Bronchial epithelial cell (primary cell): ENCODE data around the gene GPI. TPM values are rescaled to one million over a fixed set of nuclear protein-coding genes. Genes with fewer than 3 reads are reported as not detected.

Experiments
- DNase-seq: peaks from one replicate; pipeline ENCODE4 v3.0.0-alpha.2; 2010; ENCODE audit warnings: low read depth
- FAIRE-seq: peaks from 2 replicates; lab custom pipeline; 2011; peaks lifted over from hg19 to GRCh38; lab: Jason Lieb, UNC
- H3K27me3 ChIP-seq: 2 replicates; pipeline ENCODE4 v1.5.1; 2011; ENCODE audit warnings: low read length; ENCODE audit not compliant: control insufficient read depth, insufficient read depth
- H3K36me3 ChIP-seq: 2 replicates; pipeline ENCODE4 v1.5.1; 2011; ENCODE audit warnings: low read length; ENCODE audit not compliant: control insufficient read depth, insufficient read depth
- H3K4me3 ChIP-seq: 2 replicates; pipeline ENCODE4 v1.5.1; 2011; ENCODE audit warnings: mild to moderate bottlenecking, low read depth, low read length, control low read depth
- total RNA-seq: library from RNA; depleted of rRNA; stranded (reverse); fragments of >200 nt; gene quantifications from 2 replicates; pipeline ENCODE4 v1.2.1, GENCODE V29; 2014
- TF ChIP-seq, protein P1 (sequence below): IDR thresholded peaks from 2 replicates; pipeline ENCODE4 v1.5.1; 2011; ENCODE audit warnings: mild to moderate bottlenecking, moderate library complexity, low read length, control low read depth, inconsistent platforms; ENCODE audit not compliant: insufficient read depth, severe bottlenecking

Gene GPI
- total RNA-seq, 1 donor from 2014 or later, result 130 TPM

DNA sequence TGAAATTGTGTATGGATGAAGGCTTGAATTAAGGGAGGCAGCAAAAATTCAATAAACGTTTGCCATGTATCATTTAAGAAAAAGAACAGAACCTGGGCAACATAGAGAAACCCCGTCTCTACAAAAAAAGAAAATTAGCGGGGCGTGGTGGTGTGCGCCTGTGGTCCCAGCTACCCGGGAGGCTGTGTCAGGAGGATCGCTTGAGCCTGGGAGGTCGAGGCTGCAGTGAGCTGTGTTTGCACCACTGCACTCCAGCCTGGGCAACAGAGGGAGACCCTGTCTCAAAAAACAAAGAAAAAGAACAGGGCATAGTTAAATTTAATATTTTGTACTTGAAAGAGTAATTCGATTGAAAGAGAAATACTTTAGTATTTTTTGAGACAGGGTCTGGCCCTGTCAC lies 64.6 kb downstream of the GPI start:
- DNase-seq, result no peak
- FAIRE-seq, result no peak
- peaks cover 3% of the 10 kb centered on the region for H3K36me3 ChIP-seq
- no peaks in the 10 kb centered on the region for H3K27me3 ChIP-seq
- TF ChIP-seq, protein P1, sequence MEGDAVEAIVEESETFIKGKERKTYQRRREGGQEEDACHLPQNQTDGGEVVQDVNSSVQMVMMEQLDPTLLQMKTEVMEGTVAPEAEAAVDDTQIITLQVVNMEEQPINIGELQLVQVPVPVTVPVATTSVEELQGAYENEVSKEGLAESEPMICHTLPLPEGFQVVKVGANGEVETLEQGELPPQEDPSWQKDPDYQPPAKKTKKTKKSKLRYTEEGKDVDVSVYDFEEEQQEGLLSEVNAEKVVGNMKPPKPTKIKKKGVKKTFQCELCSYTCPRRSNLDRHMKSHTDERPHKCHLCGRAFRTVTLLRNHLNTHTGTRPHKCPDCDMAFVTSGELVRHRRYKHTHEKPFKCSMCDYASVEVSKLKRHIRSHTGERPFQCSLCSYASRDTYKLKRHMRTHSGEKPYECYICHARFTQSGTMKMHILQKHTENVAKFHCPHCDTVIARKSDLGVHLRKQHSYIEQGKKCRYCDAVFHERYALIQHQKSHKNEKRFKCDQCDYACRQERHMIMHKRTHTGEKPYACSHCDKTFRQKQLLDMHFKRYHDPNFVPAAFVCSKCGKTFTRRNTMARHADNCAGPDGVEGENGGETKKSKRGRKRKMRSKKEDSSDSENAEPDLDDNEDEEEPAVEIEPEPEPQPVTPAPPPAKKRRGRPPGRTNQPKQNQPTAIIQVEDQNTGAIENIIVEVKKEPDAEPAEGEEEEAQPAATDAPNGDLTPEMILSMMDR, result no peak
- peak overlapping the region; percentile 95 for H3K4me3 ChIP-seq

DNA sequence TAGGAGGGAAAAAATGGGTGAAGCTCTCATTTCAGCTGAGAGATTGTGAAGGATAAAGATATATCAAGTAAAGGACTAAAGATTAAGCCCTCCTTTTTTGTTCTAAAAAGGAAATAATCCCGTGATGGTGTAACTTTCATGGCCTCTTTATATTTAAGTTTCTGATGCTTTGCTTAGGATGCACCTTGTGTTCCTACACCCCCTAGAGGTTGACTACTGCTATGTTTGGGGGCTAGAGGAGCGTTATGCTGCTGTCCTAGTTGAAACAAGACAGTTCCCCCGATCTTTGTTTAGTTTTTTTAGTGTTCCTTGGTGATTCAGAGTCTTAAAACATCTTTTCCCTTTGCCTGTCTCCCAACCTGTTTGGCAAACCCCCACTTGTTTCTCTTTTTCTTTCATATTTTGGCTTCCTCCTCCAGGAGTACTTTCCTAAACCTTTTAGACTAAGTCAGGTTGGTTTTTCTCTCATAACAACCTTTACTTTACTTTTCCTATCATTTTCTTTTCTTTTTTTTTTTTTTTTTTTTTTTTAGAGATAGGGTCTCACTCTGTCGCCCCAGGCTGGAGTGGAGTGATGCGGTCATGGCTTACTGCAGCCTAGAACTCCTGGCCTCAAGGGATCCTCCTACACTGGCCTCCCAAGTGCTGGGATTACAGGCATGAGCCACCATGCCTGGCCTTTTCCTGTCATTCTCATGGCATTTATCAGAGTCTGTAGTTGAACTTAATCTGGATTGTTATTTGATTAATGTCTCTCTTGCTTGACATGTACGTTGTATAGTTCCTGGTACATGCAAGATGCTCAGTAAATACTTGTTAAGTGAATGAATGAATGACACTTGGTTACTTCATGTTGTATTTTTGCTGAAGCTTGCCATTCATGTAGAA lies 66.0 kb downstream of the GPI start:
- FAIRE-seq (no peak), DNase-seq (peak; percentile 60)
- TF ChIP-seq, protein P1, result peak; percentile 64
- Histone ChIP-seq H3K36me3 (peaks cover 8% of the 10 kb centered on the region), H3K27me3 (no peaks in the 10 kb centered on the region), H3K4me3 (no peak overlapping the region)

DNA sequence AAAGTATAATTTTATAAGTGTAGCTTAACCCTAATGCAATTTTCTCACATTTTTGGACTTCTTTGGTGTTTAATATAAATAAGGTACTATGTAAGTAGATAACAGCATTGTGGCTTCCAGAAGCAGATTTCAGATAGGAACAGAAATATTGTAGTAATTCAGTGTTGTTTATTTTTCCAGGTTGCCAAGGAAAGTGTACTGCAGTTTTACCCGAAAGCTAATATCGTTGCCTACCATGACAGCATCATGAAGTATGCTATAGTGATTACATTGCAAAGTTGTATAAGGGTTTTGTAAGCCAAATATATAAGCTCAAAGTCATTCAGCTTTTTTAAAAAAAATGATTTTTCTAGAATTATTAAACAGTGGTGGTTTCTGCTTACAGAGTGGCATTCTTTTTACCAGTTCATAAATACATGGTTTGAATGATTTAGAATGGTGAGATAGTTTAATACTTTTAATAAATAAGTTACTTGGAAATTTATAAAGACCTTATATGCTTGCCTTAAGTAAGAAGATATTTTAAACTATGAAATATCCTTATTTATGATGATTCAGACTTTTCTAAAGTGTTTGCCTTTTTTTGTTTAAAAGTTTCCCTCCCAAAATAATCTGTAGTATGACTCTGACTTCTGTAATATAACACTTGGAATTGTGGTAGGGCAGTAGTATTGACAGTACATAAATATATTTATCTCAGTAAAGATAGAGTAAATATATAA lies 66.8 kb downstream of the GPI start:
- no peaks in the 10 kb centered on the region for H3K27me3 ChIP-seq
- no peak overlapping the region for H3K4me3 ChIP-seq
- H3K36me3 ChIP-seq, result peaks cover 8% of the 10 kb centered on the region
- TF ChIP-seq, protein P1, result no peak
- no peak for DNase-seq
- FAIRE-seq, result no peak

DNA sequence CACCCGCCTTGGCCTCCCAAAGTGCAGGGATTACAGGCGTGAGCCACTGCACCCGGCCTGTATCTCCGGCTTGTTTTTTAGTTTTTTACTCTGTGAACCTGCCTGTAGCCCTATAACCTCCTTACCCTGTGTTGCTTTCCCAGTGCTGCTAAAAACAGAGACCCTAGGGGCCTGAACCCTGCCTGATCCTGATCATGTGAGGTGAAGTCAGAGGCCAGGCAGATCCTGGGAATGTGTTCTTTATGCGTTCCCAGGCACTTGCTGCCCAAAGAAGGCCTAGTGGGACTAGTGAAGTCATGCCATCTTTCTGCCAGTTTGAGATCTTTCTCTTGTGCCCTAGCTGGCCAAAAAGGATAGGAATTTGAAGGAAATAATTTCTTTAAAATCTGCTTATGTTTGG lies 67.8 kb downstream of the GPI start:
- FAIRE-seq (no peak), DNase-seq (no peak)
- H3K27me3 ChIP-seq, result no peaks in the 10 kb centered on the region
- TF ChIP-seq, protein P1, result no peak
- peaks cover 8% of the 10 kb centered on the region for H3K36me3 ChIP-seq
- no peak overlapping the region for H3K4me3 ChIP-seq

DNA sequence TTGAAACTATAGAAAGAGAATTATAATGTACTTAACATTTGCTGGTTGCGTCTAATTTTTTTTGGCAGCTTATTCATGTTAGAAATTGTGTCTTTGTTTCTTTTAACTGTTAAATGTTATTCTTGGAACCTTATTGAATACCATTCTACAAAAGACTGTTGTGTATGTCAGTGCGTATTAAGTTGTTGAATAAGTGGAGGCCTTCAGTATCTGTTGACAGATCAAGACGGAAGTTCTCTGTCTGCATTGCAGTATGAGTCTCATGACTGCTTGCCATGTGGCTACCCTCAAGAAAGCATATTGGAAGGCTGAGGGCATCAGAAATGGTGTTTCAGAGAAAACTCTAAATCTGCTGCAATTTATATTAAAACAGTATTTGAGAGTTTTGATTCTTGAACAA lies 71.7 kb downstream of the GPI start:
- no peak for DNase-seq
- Histone ChIP-seq H3K4me3 (no peak overlapping the region), H3K36me3 (peaks cover 13% of the 10 kb centered on the region), H3K27me3 (no peaks in the 10 kb centered on the region)
- no peak for FAIRE-seq
- TF ChIP-seq, protein P1, result no peak
